ENCODE results near the gene ORC3. TPM values are rescaled to one million over a fixed set of nuclear protein-coding genes. Genes with fewer than 3 reads are reported as not detected.

ORC3 gene
- polyA plus RNA-seq, 1 donor (not counting 4 experiments of a cell fraction or from before 2014, with no cell fraction given): 37.4 TPM

DNA sequence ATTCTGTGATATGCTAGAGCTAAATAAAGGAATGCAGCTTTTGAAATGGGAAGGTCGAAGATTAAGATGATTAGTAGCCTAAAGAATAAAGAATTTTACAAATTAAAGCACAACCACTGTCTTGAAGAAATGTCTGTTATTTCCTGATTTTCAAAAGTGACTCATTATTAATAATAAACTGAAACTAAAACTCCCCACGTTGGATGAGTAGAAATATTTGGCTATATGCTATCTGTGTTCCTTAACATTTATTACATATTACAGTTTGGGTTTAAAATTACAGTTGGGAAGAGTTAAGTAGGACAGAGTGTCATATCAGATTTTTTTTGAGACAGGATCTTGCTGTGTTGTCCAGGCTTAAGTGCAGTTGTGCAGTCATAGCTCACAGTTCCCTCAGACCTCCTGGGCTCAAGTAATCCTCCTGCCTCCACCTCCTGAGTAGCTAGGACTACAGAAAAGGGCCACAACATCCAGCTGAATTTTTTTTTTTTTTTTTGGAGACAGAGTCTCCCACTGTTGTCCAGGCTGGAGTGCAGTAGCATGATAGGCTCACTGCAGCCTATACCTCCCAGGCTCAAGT is 65.0 kb downstream of the ORC3 start:
- no peak overlapping the region for H3K4me2 ChIP-seq (ENCODE audit: control insufficient read depth, extremely low read depth, insufficient read depth, low read depth, low read length)
- DNase-seq (ENCODE audit: low read depth, low spot score): no peak
- H3K27ac ChIP-seq (ENCODE audit: control insufficient read depth, insufficient read depth, low read length): no peak overlapping the region
- no peaks in the 10 kb centered on the region for H3K4me1 ChIP-seq (ENCODE audit: control insufficient read depth, extremely low read depth, insufficient read depth, low read length)
- dilution Hi-C loops (cut with MboI; ENCODE audit: extremely low pct_ligation_motif_present, low sequenced_read_pairs): no loop called here
- H3K79me2 ChIP-seq (ENCODE audit: control insufficient read depth, insufficient read depth, low read length): no peaks in the 10 kb centered on the region
- TF ChIP-seq, protein P1, sequence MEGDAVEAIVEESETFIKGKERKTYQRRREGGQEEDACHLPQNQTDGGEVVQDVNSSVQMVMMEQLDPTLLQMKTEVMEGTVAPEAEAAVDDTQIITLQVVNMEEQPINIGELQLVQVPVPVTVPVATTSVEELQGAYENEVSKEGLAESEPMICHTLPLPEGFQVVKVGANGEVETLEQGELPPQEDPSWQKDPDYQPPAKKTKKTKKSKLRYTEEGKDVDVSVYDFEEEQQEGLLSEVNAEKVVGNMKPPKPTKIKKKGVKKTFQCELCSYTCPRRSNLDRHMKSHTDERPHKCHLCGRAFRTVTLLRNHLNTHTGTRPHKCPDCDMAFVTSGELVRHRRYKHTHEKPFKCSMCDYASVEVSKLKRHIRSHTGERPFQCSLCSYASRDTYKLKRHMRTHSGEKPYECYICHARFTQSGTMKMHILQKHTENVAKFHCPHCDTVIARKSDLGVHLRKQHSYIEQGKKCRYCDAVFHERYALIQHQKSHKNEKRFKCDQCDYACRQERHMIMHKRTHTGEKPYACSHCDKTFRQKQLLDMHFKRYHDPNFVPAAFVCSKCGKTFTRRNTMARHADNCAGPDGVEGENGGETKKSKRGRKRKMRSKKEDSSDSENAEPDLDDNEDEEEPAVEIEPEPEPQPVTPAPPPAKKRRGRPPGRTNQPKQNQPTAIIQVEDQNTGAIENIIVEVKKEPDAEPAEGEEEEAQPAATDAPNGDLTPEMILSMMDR (optimal IDR thresholded peaks at IDR 0.05 in 1 of 3, IDR thresholded peaks at IDR 0.05 in 1 of 3, conservative IDR thresholded peaks at IDR 0.05 in 1 of 3; ENCODE audit: extremely low read depth in 1 of 3, insufficient read depth in 2 of 3, low read length in 3 of 3): no peak
- TF ChIP-seq EZH2 (IDR thresholded peaks at IDR 0.05; ENCODE audit: low read length): no peak
- H3K9me1 ChIP-seq (ENCODE audit: control insufficient read depth, extremely low read depth, insufficient read depth, low read length): no peaks in the 10 kb centered on the region
- H3K27me3 ChIP-seq (ENCODE audit: control insufficient read depth, extremely low read depth, insufficient read depth, low read length): no peaks in the 10 kb centered on the region
- no peaks in the 10 kb centered on the region for H4K20me1 ChIP-seq (ENCODE audit: control insufficient read depth, extremely low read depth, insufficient read depth, low read length)
- no peak for FAIRE-seq
- H3K9me3 ChIP-seq (ENCODE audit: control insufficient read depth, low read depth, low read length): no peaks in the 10 kb centered on the region
- no peak overlapping the region for H2AFZ ChIP-seq (ENCODE audit: control insufficient read depth, low read length)
- peaks cover 3 to 8% of the 10 kb centered on the region in 2 experiments for H3K36me3 ChIP-seq (ENCODE audit: control insufficient read depth in 2 of 2, extremely low read depth in 1 of 2, insufficient read depth in 2 of 2, low read length in 2 of 2)
- no peak overlapping the region for H3K9ac ChIP-seq (ENCODE audit: control insufficient read depth, extremely low read depth, insufficient read depth, low read length)
- H3K4me3 ChIP-seq (ENCODE audit: control insufficient read depth in 2 of 3, extremely low read depth in 1 of 3, insufficient read depth in 2 of 3, low read depth in 1 of 3, low read length in 3 of 3): no peak overlapping the region

DNA sequence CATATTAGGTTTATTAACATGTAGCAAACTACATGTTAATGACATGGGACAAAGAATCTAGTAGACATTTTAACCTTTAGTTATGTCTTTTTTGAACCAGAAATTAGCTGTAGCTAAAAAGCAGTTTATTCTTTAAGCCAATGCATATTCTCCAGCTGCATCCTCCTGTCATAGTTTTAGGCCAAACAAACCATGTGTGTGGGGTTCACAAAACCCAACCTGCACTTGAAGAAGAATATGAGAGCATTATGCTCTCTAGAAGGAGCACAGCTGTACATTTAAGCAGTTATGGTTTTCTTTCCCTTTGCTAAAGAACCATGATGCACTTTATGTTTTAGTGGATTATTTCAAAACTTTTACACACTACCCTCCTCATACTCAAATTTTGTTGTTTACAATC is 65.9 kb downstream of the ORC3 start:
- Histone ChIP-seq H3K9me1 (ENCODE audit: control insufficient read depth, extremely low read depth, insufficient read depth, low read length) (no peaks in the 10 kb centered on the region), H3K4me1 (ENCODE audit: control insufficient read depth, extremely low read depth, insufficient read depth, low read length) (no peaks in the 10 kb centered on the region), H3K27me3 (ENCODE audit: control insufficient read depth, extremely low read depth, insufficient read depth, low read length) (no peaks in the 10 kb centered on the region), H4K20me1 (ENCODE audit: control insufficient read depth, extremely low read depth, insufficient read depth, low read length) (no peaks in the 10 kb centered on the region), H3K9me3 (ENCODE audit: control insufficient read depth, low read depth, low read length) (no peaks in the 10 kb centered on the region), H3K9ac (ENCODE audit: control insufficient read depth, extremely low read depth, insufficient read depth, low read length) (no peak overlapping the region), H3K36me3 (ENCODE audit: control insufficient read depth in 2 of 2, extremely low read depth in 1 of 2, insufficient read depth in 2 of 2, low read length in 2 of 2) (peaks cover 3 to 8% of the 10 kb centered on the region in 2 experiments), H3K4me3 (ENCODE audit: control insufficient read depth in 2 of 3, extremely low read depth in 1 of 3, insufficient read depth in 2 of 3, low read depth in 1 of 3, low read length in 3 of 3) (no peak overlapping the region), H2AFZ (ENCODE audit: control insufficient read depth, low read length) (no peak overlapping the region), H3K27ac (ENCODE audit: control insufficient read depth, insufficient read depth, low read length) (no peak overlapping the region), H3K79me2 (ENCODE audit: control insufficient read depth, insufficient read depth, low read length) (no peaks in the 10 kb centered on the region), H3K4me2 (ENCODE audit: control insufficient read depth, extremely low read depth, insufficient read depth, low read depth, low read length) (no peak overlapping the region)
- DNase-seq (ENCODE audit: low read depth, low spot score) (no peak), FAIRE-seq (no peak)
- dilution Hi-C loops (cut with MboI; ENCODE audit: extremely low pct_ligation_motif_present, low sequenced_read_pairs): no loop called here
- TF ChIP-seq, protein P1 (optimal IDR thresholded peaks at IDR 0.05 in 1 of 3, IDR thresholded peaks at IDR 0.05 in 1 of 3, conservative IDR thresholded peaks at IDR 0.05 in 1 of 3; ENCODE audit: extremely low read depth in 1 of 3, insufficient read depth in 2 of 3, low read length in 3 of 3): no peak
- TF ChIP-seq EZH2 (IDR thresholded peaks at IDR 0.05; ENCODE audit: low read length): no peak

Data from keratinocyte (primary cell).